ENCODE data around the gene HIVEP3. TPM values are rescaled to one million over a fixed set of nuclear protein-coding genes. Genes with fewer than 3 reads are reported as not detected.
A peak's percentile ranks its signal among the peaks of the same experiment; 100 is the strongest.

The HIVEP3 gene
- total RNA-seq, 1 experiment from 2014 or later: 6.0 TPM

DNA sequence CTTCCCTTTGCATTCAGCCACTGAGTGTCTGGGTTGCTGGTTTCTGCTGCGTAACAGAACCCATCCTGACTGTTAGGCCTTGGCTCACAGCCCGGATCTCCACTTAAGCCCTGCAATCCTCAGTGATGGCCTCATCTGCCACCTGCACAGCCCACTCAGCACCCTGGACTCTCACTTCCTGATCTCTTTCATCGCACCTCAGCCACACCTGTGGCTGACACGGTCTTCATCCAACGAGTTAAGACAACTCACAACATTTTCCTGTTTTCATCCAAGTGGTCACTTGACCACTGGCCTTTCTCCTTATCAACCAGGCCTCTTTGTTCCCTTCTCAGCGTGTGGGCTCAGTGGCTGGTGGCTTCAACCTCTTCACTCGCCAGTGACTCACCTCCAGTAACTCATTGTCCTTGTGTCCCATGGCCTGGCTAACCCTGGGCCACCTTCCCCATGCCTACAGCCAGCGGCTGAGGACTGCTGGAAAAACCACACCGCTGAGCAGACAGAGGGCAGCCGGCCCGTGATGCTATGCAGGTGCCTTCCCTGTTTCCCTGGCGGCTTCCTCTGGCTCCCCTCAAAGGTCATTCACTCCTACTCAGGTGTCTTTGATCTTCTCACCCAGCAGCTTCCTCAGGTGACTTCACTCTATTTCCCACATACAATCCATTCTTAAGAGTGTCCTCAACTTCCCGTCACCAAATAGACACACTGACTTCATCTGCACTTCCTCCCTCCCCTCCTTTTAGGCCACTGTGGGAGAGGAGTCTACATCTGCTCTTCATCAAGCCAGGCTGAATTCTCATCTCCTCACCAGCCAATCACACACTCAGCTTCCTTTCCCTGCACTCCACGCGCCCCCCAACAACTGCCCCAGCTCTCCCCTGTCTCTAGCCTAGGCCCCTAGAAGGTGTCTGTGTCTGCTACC lies 414.3 kb downstream of the HIVEP3 start:
- ChIA-PET CTCF (no interaction called here), POLR2A (no interaction called here)
- no peak overlapping the region for H3K4me3 ChIP-seq (ENCODE audit: low read depth in 2 of 2, low read length in 2 of 2)
- intact Hi-C loops (cut with micrococcal nuclease; ENCODE audit: unreplicated experiment) (no loop called here), in situ Hi-C loops (cut with HindIII; ENCODE audit: low pct_unique_long_range_greater_than_20kb, low sequenced_read_pairs) (no loop called here)
- no peaks in the 10 kb centered on the region for H3K9me3 ChIP-seq (ENCODE audit: control insufficient read depth, insufficient read depth, low read depth, low read length)
- DNase-seq (ENCODE audit: low read depth, low spot score) (no peak), ATAC-seq (0 out of 2 replicates have a peak, but pooled peaks have one; percentile 30)
- no peaks in the 10 kb centered on the region for H3K36me3 ChIP-seq (ENCODE audit: control insufficient read depth, insufficient read depth, low read length)
- no TSS peak for BruUV-seq (replicated peaks)
- no peak overlapping the region for H3K27ac ChIP-seq (ENCODE audit: low read length)
- H3K4me1 ChIP-seq (ENCODE audit: control insufficient read depth, insufficient read depth, low read length): no peaks in the 10 kb centered on the region
- no peaks in the 10 kb centered on the region for H3K27me3 ChIP-seq (ENCODE audit: control insufficient read depth, insufficient read depth, low read length)
- TF ChIP-seq, protein P1, sequence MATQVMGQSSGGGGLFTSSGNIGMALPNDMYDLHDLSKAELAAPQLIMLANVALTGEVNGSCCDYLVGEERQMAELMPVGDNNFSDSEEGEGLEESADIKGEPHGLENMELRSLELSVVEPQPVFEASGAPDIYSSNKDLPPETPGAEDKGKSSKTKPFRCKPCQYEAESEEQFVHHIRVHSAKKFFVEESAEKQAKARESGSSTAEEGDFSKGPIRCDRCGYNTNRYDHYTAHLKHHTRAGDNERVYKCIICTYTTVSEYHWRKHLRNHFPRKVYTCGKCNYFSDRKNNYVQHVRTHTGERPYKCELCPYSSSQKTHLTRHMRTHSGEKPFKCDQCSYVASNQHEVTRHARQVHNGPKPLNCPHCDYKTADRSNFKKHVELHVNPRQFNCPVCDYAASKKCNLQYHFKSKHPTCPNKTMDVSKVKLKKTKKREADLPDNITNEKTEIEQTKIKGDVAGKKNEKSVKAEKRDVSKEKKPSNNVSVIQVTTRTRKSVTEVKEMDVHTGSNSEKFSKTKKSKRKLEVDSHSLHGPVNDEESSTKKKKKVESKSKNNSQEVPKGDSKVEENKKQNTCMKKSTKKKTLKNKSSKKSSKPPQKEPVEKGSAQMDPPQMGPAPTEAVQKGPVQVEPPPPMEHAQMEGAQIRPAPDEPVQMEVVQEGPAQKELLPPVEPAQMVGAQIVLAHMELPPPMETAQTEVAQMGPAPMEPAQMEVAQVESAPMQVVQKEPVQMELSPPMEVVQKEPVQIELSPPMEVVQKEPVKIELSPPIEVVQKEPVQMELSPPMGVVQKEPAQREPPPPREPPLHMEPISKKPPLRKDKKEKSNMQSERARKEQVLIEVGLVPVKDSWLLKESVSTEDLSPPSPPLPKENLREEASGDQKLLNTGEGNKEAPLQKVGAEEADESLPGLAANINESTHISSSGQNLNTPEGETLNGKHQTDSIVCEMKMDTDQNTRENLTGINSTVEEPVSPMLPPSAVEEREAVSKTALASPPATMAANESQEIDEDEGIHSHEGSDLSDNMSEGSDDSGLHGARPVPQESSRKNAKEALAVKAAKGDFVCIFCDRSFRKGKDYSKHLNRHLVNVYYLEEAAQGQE (IDR thresholded peaks at IDR 0.05; ENCODE audit: insufficient read depth in 1 of 2, low read depth in 2 of 2, low read length in 1 of 2): no peak
- TF ChIP-seq, protein P2, sequence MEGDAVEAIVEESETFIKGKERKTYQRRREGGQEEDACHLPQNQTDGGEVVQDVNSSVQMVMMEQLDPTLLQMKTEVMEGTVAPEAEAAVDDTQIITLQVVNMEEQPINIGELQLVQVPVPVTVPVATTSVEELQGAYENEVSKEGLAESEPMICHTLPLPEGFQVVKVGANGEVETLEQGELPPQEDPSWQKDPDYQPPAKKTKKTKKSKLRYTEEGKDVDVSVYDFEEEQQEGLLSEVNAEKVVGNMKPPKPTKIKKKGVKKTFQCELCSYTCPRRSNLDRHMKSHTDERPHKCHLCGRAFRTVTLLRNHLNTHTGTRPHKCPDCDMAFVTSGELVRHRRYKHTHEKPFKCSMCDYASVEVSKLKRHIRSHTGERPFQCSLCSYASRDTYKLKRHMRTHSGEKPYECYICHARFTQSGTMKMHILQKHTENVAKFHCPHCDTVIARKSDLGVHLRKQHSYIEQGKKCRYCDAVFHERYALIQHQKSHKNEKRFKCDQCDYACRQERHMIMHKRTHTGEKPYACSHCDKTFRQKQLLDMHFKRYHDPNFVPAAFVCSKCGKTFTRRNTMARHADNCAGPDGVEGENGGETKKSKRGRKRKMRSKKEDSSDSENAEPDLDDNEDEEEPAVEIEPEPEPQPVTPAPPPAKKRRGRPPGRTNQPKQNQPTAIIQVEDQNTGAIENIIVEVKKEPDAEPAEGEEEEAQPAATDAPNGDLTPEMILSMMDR (IDR thresholded peaks at IDR 0.05): no peak
- TF ChIP-seq TCF7L2 (IDR thresholded peaks at IDR 0.05; ENCODE audit: low read depth, low read length) (no peak), POLR2AphosphoS5 (IDR thresholded peaks at IDR 0.05; ENCODE audit: low read depth, low read length) (no peak)

DNA sequence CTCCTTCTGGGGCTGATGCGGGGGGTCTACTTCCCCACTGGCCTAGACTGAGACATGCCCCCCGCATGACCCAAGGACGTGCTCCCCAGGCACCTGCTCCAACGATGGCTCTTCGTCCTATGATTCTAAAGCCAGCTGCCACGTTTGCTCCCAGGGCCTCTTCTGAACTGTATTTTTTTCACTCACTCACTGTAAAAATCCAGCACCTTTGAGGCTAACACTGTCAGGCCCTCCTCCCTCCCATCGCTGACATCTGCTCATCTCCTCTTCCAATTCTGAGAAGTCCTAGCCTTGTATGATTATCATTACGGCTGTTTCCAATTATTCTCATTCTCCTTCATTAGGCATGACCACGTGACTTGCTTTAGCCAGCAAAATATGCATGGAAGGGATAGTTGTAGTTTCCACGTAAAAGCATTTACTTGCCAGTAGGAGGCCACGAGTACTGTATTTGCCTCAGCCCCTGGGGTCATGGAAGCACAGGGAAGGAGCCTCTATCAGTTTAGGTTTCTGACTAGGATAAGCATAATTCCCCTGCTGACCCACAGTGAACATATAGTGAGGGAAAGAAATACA lies 415.1 kb downstream of the HIVEP3 start:
- 0 out of 2 replicates have a peak, but pooled peaks have one; percentile 6 for ATAC-seq

More for the DNA sequence above, 415.1 kb downstream of the HIVEP3 start:
- no peaks in the 10 kb centered on the region for H3K9me3 ChIP-seq (ENCODE audit: control insufficient read depth, insufficient read depth, low read depth, low read length)
- H3K4me3 ChIP-seq (ENCODE audit: low read depth in 2 of 2, low read length in 2 of 2): no peak overlapping the region
- H3K27ac ChIP-seq (ENCODE audit: low read length): no peak overlapping the region
- in situ Hi-C loops (cut with HindIII; ENCODE audit: low pct_unique_long_range_greater_than_20kb, low sequenced_read_pairs): no loop called here
- intact Hi-C loops (cut with micrococcal nuclease; ENCODE audit: unreplicated experiment): no loop called here
- CTCF ChIA-PET: no interaction called here
- TF ChIP-seq POLR2AphosphoS5 (IDR thresholded peaks at IDR 0.05; ENCODE audit: low read depth, low read length) (no peak), SIN3A (IDR thresholded peaks at IDR 0.05; ENCODE audit: borderline replicate concordance, insufficient read depth, low read depth, low read length) (no peak), TCF7L2 (IDR thresholded peaks at IDR 0.05; ENCODE audit: low read depth, low read length) (no peak)
- TF ChIP-seq, protein P1 (IDR thresholded peaks at IDR 0.05; ENCODE audit: insufficient read depth in 1 of 2, low read depth in 2 of 2, low read length in 1 of 2): no peak
- TF ChIP-seq, protein P2 (IDR thresholded peaks at IDR 0.05): no peak
- POLR2A ChIA-PET: no interaction called here
- DNase-seq (ENCODE audit: low read depth, low spot score): no peak
- BruUV-seq (replicated peaks): no TSS peak
- no peaks in the 10 kb centered on the region for H3K4me1 ChIP-seq (ENCODE audit: control insufficient read depth, insufficient read depth, low read length)
- H3K36me3 ChIP-seq (ENCODE audit: control insufficient read depth, insufficient read depth, low read length): no peaks in the 10 kb centered on the region
- H3K27me3 ChIP-seq (ENCODE audit: control insufficient read depth, insufficient read depth, low read length): no peaks in the 10 kb centered on the region

Data from Panc1 (cell line).